AG09309 (cell line): ENCODE results near the gene EOLA2.
"Not testable (repeated sequence)": the region's sequence is repeated elsewhere in the genome, so short reads cannot be mapped to it uniquely, and the experiment has no call there.

ENCODE experiments used
- DNase-seq: peaks from one replicate; pipeline ENCODE4 v3.0.0-alpha.2; 2010; ENCODE audit warnings: low read depth
- H3K4me3 ChIP-seq: 2 replicates; pipeline ENCODE4 v1.5.1; 2011; ENCODE audit warnings: mild to moderate bottlenecking, low read depth, low read length, moderate library complexity; ENCODE audit not compliant: control insufficient read depth
- TF ChIP-seq, protein P1 (sequence below): IDR thresholded peaks from 2 replicates; pipeline ENCODE4 v1.5.1; 2011; ENCODE audit warnings: mild to moderate bottlenecking, low read depth, low read length, inconsistent platforms; ENCODE audit not compliant: insufficient read depth, control insufficient read depth; ENCODE audit errors: missing control alignments

Gene EOLA2

DNA sequence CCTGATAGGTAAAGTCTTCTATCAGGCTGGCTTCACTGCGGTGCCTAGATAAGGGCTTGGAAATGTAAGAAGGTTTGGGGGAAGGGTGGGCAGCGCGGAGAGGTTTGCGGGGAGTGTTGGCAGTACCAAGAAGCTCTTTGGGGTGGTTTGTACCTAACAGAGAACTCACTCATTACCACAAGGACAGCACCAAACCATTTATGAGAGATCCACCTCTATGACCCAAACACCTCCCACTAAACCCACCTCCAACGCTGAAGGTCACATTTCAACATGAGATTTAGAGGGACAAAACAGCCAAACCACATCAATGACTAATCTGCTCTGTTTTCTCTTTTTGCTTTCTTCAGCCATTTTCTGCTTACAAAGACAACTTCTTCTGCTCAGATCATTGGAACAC, 13.9 kb downstream of the EOLA2 start:
- DNase-seq, H3K4me3 ChIP-seq: not testable (repeated sequence)

DNA sequence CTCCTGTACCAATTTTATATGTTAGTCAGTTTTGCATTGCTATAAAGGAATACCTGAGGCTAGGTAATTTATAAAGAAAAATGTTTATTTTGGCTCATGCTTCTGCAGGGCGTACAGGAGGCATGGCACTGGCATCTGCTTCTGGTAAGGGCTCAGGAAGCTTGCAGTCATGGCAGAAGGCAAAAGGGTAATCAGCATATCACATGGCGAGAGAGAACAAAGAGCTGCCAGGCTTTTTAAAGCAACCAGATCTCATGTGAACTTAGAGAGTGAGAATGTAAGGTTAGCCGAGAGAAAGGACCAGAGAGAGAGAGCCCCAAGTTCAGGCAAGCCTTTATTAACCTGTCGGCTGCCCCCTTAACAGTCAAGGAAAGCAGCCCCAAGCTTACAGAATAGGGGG, 14.5 kb downstream of the EOLA2 start:
- not testable (repeated sequence) for DNase-seq, H3K4me3 ChIP-seq

DNA sequence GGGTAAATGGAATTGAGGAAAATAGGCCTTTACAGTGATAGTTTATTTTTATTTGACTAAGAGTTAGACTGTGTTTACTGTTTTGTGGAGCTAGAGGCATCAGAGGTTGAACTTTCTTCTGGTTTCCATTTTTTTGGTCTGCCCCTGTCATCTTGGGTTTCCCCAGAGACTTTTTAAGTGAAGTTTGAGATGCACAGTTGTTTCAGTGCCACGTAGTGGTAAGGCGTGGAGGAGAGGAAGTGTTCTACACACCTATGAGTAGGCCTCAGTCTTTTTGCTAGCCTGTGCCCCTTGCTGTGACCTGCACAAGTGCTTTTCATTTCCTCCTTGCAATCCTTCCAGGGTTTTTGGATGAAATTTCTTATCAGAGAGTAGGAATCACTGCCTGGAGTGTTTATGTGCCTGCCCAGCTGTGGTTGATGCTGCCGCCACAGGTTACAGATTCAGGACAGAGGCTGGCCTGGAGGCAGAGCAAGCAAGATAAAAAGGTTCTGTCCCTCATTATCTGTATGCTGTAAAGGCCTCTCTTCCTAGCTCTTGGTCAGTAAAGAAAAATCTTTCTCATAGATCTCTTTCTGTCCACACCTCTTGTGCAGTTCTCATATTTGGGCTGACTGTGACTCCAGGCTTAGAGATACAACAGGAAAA, 21.4 kb downstream of the EOLA2 start:
- TF ChIP-seq, protein P1, sequence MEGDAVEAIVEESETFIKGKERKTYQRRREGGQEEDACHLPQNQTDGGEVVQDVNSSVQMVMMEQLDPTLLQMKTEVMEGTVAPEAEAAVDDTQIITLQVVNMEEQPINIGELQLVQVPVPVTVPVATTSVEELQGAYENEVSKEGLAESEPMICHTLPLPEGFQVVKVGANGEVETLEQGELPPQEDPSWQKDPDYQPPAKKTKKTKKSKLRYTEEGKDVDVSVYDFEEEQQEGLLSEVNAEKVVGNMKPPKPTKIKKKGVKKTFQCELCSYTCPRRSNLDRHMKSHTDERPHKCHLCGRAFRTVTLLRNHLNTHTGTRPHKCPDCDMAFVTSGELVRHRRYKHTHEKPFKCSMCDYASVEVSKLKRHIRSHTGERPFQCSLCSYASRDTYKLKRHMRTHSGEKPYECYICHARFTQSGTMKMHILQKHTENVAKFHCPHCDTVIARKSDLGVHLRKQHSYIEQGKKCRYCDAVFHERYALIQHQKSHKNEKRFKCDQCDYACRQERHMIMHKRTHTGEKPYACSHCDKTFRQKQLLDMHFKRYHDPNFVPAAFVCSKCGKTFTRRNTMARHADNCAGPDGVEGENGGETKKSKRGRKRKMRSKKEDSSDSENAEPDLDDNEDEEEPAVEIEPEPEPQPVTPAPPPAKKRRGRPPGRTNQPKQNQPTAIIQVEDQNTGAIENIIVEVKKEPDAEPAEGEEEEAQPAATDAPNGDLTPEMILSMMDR, result no peak
- DNase-seq, result no peak
- H3K4me3 ChIP-seq, result no peak overlapping the region

DNA sequence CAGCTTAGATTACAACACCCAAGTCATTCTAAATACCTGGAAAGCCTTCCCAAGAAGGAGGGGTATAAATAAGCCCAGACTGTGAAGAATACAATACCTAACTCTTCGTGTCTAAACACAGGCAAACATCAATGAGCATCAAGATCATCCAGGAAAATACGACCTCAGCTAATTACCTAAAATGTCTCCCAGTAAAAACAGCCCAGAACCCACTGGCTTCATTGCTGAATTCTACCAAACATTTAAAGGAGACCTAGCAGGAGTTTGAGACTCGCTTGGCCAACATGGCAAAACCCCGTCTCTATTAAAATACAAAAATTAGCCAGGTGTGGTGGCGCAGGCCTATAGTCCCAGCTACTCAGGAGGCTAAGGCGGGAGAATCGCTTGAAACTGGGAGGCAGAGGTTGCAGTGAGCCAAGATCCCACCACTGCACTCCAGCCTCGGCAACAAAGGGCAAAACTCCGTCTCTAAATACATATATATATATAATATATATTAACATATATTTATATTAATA, 28.1 kb downstream of the EOLA2 start:
- TF ChIP-seq, protein P1, result no peak
- no peak overlapping the region for H3K4me3 ChIP-seq
- no peak for DNase-seq

DNA sequence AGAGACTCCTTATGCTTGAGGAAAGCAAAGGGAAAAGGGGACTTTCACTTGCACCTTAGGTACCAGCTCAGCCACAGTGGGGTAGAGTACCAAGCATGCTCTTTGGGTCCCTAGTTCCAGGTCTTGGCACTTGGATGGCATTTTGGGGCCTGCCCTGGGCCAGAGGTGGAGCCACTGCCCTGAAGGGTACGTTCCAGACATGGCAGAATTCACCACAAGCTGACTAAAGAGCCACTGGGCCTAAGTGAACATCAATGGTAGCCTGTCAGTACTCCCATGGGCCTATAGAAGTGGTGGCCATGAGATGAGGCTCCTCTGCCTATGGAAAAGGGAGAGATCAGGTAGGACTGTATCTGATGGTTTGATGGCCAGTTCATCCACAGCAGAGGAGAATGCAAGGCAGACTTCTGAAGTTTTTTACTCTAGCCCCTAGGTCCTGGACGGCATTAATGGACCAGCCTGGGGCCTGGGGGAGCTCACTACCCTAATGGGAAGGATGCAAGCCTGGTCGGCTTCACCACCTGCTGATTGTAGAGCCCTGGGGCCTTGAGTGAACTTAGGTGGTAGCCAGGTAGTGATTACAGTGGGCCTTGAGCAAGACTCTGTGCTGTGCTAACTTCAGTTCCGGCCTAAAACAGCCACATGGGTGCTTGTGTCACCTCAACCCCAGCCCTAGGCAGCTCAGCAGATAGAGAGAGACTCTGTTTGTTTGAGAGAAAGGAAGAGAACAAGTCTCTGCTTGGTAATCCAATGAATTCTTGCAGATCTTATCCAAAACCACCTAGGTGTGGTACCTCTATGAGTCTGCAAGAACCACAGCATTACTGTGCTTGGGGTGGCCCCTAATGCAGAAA, 28.7 kb downstream of the EOLA2 start:
- no peak for DNase-seq
- no peak overlapping the region for H3K4me3 ChIP-seq
- TF ChIP-seq, protein P1, result no peak

DNA sequence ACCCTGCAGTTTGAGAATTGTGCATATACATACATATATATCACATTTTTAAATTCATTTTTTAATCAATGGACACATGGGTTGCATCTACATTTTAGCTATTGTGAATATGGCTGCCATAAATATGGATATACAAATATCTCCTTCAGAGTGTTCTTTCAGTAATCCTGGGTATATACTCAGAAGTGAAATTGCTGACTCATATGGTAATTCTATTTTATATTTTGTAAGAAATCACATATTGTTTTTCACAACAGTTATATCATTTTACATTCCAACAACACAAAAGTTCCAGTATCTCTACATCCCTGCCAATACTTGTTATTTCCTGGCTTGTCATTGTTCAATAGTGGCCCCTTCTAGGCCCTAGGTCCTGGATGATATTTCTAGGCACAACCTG, 29.6 kb downstream of the EOLA2 start:
- no peak for DNase-seq
- TF ChIP-seq, protein P1, result no peak
- H3K4me3 ChIP-seq, result no peak overlapping the region

DNA sequence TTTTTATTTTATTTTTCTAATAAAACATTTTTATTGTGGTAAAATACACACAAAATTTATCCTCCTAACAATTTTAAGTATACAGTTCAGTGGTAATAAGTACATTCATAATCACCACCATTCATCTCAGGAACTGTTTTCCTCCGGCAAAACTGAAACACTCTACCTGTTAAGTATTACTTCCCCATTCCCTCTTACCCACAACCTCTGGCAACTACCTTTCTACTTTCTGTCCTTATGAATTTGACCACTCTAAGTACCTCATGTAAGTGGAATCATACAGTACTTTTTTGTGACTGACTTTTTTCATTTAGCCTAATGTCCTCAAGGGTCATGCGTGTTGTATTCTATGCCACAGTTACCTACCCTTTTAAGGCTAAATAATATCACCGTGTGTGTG, 30.0 kb downstream of the EOLA2 start:
- TF ChIP-seq, protein P1, result no peak
- H3K4me3 ChIP-seq, result no peak overlapping the region
- DNase-seq, result no peak
